T-helper 1 cell treated with Interleukin-12 subunit alpha and Interleukin-12 subunit beta and Interleukin-4 antibody, amounts not matched to agents 30 ng/mL and 1 ng/mL, for 36 hours (primary cell): ENCODE results near the gene NAA60. TPM values are rescaled to one million over a fixed set of nuclear protein-coding genes. Genes with fewer than 3 reads are reported as not detected.

Experiments
- intact Hi-C: fragments of 100-400 bp; cut with micrococcal nuclease; formaldehyde crosslinking; loops from one replicate; pipeline ENCODE4 v1.15.1; 2024
- total RNA-seq: library from RNA; stranded (reverse); gene quantifications from 2 replicates; pipeline ENCODE4 v1.2.3, GENCODE V29; 2022

The NAA60 gene
- total RNA-seq: 53.3 and 53.7 TPM in 2 replicates

DNA sequence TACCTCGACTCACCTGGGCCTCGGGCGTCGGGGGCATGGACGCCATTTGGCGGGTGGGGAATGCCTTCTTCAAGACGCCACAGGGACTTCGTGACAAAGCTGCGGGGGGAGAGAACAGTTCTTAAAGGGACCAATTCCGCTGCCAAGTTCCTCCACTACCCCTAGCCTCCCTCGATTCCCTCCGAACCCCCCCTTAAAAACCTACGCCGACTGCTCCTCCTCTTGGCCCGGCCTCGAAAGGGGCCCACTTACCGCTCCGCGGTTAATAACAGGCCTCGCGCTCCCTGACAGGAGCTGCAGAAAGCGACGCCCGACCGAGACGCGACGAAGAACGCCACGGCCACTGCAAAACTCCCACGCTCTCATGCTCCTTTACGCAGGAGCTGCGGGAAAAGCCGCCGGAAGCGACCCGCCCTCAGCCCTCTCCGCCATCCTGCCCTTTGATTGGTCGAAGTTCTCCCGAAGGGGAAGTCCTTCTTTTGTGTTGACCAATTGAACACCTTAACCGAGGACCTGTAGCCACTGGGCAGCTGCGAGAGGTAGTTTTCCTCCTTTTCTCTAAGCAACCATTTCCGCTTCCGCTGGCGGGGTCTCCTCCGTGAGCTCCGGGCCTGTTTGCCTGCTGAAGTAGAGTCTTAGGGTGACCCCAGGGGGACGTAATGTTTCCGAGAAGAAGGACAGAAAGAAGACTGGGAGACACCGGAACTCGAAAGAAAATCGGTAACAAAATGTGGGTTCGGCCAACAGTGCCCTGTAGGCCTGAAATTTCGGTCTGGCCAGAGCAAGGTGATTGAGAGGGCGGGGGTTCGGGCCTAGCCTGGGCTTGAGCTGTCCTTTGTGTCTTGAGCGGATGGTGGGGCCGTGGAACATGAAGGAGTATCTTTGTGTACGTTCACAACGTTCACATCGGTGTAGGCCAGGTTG lies at the start of gene NAA60, which contains the start of gene ZNF597:
NAA60 (plus strand) TSS at position 573 of the 924 bp plus-strand sequence. CDS start 32,548 bp downstream, outside the sequence.
ZNF597 (minus strand) TSS at position 397 of the 924 bp plus-strand sequence; CDS start at position 46, 351 bp downstream.
- intact Hi-C loops: loop anchor here (1.0 to 5.0 kb wide), 4 partner anchors 14 to 181 kb away; partner anchors contain the start of genes CLUAP1, ZNF174 and ZSCAN32

DNA sequence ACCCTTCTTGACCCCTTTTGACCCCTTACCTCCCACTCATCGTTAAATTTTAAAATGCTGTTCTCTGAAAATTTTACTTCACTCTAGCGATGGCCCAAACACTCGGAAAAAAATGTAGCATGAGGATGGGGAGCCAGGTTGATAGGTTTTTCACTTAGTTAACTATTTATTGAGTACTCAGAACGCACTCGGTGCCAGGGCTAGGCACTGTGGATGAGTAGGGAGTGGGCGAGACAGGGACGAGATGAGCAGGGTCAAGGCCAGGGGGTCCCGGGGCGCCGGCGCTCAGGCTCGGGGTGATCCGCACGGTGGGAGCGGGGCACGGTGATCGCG lies 43.1 kb upstream of the NAA60 start:
- intact Hi-C loops: no loop called here

DNA sequence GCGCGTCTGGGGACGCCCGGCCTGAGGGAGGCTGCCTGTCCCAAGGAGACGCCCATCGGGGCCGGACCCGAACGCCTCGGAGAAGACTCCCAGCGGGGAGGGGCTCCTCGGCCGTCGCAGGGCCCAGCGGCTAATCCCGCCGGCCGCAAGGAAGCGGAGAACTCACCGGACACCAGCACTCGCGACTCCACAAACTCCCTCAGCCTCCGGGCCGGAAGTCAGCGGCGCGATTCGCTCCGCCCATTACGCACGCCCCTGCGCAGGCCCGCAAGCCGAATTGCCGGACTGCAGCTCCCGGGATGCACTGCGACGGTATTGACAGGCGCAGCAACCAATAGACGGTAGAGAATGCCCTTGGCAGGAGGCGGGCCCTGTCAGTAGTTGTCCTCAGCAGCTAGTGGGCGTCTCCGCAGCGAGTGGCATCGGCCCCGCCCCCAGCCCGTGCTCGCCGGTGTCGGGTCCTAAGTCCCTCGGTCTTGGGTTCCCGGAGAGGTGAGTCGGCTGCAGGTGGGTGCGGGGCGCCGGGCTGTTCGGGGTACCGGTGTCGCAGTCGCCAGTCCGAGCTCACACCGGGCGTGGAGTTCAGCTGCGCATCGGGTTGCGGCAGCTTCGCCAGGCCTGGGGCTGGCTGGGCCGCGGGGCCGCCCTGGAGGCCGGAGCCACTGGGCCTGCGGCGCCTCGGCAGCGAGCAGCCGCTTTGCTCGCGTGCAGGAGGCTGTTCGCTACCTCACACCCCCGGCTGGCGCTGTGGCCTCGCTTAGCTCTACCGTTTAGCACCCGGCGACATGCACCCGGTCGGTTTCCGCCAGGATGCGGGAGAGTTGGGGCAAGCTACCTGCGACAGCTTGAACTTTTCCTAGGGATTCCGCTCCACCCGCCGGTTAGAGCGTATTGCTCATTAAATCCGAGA lies 42.4 kb upstream of the NAA60 start, which contains the start of the genes ZNF174 and ZSCAN32:
ZNF174 (plus strand) TSS at position 437 of the 910 bp plus-strand sequence. CDS start 790 bp downstream, outside the sequence.
ZSCAN32 (minus strand) TSS at position 226 of the 910 bp plus-strand sequence. CDS start 3,447 bp downstream, outside the sequence.
- intact Hi-C loops: loop anchor here (1.0 kb wide), 10 partner anchors 43 to 377 kb away; partner anchors contain the start of genes SLX4, THOC6, TIGD7 and ZNF200

DNA sequence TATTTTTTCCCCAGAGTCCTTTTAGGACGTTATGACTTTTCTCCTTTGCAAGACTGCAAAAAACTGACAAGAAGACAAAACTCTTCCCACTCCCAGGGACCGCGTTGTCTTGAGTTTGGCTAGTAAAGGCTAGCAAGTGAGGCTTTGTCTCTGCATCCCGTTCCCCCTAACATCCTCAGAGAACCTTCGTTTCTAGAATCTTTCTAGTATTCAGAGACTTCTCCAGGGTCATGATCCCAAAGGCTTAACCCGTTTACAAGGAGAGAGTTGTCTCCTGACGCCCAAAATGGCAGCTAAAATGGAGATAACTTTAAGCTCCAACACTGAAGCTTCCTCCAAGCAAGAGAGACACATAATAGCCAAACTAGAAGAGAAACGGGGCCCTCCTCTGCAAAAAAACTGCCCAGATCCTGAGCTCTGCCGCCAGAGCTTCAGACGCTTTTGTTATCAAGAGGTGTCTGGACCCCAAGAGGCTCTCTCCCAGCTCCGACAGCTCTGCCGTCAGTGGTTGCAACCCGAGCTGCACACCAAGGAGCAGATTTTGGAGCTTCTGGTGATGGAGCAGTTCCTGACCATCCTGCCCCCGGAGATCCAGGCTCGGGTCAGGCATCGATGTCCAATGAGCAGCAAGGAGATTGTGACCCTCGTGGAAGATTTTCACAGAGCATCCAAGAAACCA lies 41.6 kb upstream of the NAA60 start:
- intact Hi-C loops: loop anchor here (1.0 kb wide), 10 partner anchors 42 to 378 kb away; partner anchors contain the start of genes SLX4, THOC6, TIGD7 and ZNF200

DNA sequence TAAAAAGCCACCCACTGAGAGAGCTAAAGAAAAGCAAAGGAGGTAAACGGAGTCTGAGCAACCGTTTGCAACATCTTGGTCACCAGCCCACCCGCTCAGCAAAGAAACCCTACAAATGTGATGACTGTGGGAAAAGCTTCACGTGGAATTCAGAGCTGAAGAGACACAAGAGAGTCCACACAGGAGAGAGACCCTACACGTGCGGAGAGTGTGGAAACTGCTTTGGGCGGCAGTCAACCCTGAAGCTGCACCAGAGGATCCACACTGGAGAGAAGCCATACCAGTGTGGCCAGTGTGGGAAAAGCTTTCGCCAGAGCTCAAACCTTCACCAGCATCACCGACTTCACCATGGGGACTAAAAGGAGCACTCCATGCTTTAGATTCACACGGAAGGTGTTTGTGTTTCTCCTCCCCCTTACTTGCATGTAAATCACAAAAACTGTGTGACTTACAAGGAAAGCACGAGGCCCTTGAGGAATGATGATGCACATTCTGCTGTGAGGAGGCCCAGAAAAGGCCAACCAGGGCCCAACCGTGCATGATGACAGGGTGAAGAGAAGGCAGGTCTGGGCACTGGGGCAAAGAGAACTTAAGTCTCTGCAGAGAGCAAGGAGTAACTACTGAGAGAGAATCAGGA lies 34.8 kb upstream of the NAA60 start:
- intact Hi-C loops: no loop called here

DNA sequence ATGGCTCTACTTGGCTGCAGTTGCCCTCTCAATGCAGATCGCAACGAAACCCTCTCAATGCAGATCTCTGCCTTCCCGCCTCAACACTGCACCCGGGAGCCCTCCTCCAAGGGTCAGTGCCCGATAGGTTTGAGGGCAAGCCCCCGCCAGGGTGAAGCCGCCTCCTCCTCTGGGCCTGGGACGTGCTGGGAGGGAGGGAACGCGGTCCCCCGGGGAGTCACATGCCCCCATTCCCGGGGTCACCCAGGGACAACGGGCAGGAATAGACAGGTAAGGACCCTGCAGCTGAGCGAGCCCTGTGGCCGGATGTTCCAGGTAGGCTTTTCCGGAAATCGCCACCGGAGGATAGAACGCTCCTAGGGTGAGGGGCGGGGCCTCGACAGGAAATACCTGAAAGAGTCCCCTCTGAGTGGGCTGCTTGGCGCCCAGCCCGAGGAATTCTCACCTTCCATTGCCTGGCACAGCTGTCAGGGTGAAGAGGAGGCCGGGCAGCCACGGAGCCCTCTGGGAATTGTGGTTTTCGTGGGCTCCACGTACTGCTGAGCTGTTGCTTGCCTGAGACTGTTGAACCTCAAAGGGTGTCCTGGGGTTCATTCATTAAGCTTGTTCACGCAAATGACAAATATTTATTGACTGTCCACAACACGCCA lies 29.6 kb upstream of the NAA60 start:
- intact Hi-C loops: loop anchor here (10.0 kb wide), 1 partner anchor 49 kb away; no protein-coding TSS in a partner anchor

DNA sequence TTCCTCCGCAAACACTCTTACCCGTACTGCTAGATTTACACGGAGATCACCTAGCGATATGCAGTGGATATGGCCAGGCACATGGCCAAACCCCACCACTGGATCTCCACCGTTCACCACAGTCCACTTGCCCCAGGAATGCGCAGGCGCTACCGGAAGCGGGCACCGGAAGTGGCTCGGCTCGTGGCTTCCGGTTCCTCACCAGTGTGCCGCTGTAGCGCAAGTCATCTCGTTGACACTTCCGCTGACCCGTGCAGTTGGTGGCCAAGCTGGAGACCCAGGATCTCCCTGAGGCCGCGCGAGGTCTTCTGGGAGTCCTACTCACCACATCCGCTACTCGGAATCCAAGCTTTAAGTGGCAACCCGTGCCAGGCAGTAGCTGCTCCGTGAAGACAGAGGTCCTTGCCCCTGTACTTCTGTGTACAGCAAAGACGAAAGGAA lies 11.7 kb upstream of the NAA60 start:
- intact Hi-C loops: loop anchor here (5.0 kb wide), 1 partner anchor 244 kb away; the partner anchor contains the start of gene OR1F1

DNA sequence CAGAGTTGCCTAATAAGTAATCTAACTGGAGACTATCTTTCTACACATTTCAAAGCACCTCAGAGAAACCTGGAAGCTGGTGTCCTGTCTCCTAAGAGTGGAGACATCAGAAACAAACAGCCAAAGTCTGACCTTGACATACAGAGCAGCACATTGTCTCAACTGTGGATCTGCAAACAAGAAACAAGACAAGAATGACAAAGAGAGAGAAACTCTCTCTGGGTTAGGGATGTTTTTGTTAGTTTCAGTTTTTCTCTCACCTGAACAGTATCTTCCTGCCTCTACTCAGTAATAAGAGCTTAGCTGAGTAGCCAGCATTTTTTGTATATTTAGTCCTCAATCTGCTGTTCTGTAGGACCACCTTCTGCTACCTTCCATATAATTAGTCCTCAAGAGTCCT lies 9.1 kb upstream of the NAA60 start:
- intact Hi-C loops: loop anchor here (5.0 kb wide), 1 partner anchor 247 kb away; the partner anchor contains the start of gene OR1F1

DNA sequence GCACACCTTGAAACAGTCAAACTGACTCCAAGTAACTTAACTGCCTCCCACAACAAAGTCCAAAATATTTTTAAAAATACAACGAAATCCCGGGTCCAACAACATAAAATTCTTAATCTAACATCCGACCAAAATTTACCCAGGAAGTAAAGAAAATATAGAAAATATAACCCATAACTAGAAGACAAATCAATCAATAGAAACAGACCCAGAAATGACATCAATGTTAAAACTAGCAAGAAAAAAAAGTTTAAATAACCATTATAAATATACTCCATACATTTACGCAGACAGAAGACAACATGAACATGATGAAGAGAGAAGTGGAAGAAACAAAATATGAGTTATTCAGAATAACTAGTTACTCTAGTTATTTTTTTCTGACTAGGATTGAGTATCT lies 3.8 kb upstream of the NAA60 start:
- intact Hi-C loops: loop anchor here (5.0 kb wide), 2 partner anchors 63 to 177 kb away; partner anchors contain the start of gene CLUAP1

DNA sequence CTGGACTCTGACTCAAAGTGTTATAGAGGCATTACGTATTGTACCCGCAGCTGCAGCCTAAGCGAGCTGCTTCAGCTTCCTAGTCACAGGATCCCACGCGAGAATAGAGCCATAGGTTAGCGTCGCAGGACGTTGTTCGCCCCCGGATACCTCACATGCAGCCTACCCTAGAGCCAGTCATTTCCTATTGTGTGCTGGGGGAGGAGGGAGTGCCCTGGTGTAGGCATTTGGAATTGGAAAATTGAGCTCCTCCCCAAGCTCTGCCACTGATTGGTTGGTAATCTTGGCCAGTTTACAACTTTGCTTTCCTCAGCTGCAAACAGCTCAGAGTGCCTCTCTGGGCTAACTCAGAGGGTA lies 530 bp downstream of the NAA60 start:
- intact Hi-C loops: loop anchor here (1.0 to 5.0 kb wide), 3 partner anchors 43 to 182 kb away; partner anchors contain the start of genes CLUAP1, ZNF174 and ZSCAN32

DNA sequence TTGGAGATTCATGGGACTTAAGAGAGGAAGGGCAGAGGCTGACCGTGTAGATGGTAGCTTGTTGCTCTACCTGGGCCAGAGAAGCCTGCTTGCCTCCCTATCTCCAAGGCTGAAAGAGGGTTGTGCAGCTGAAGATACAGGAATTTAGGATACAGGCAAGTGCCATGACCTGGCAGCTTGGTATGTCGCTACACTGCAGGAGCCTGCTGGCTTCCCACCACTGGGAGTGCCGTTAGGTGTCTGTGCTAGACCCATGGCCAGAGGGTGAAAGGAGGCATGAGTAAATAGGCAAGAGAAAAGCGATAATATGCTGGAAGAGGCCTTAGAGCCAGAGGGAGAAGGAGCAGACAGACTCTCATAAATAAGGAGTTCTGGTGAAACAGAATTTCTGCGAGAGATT lies 10.6 kb downstream of the NAA60 start:
- intact Hi-C loops: loop anchor here (10.0 kb wide), 1 partner anchor 399 kb away; no protein-coding TSS in a partner anchor

DNA sequence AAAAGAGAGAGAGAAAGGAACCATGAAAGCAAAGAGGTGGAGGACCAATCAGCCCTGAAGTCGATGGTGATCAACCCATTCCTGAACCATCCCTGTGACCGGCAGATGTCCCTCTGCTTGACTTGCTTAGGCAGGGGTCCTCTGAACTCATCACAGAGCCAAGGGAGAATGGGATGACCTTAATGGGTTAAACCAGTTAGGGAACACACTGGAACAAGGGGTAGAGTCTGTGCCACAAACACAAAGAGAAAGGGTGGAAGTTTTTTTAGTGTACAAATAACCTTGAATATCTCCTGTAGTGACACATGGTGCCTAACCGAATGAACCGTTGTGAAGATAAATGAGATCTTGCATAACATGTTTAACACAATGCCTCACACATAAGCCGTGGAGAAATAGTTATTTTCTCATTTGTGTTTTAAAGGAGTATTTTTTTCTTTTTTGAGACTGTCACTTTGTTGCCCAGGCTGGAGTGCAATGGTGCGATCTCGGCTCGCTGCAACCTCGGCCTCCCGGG lies 11.2 kb downstream of the NAA60 start:
- intact Hi-C loops: loop anchor here (5.0 to 10.0 kb wide), 3 partner anchors 158 to 963 kb away; partner anchors contain the start of genes CORO7 and SLX4

DNA sequence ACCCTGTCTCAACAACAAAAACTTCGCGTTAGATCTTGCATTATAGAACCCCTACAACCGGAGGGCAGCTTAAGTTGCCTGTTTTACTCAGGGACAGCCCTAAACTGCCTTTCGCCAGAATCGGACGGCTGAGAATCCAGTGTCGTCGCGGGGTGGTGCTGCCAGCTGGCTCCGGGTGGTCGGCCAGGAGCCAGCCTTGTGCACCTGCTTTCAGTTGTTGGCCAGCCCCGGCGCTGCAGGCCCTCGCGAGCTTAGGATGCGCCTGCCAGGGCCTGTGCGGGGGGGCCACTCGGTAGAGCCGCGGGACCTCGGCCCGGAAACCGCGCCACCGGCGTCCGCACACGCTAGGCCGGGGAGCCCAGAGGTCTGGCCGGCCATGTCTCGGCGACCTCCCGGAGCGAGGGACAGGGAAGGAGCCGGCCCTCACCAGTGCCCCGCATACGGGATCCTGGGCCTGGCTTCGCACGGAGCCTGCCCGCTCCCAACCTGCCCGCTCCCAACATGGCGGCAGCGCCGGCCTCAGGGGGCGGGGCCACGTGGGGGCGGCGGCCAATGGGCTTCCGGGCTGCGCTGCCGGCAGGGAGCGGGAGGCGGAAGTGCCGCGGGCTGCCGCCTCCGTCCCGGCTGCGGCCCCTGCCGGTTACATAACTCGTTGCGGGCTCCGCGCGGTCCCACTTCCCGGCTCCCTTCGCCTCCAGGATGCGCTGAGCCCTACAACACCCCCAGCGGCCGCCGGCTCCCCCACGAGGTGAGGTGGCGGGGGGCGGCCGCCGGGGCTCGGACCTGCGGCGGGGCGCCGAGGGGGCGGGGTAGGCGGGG lies 14.2 kb downstream of the NAA60 start:
- intact Hi-C loops: loop anchor here (1.0 to 10.0 kb wide), 10 partner anchors 14 to 960 kb away; partner anchors contain the start of genes CORO7, NAA60, SLX4 and ZNF174

DNA sequence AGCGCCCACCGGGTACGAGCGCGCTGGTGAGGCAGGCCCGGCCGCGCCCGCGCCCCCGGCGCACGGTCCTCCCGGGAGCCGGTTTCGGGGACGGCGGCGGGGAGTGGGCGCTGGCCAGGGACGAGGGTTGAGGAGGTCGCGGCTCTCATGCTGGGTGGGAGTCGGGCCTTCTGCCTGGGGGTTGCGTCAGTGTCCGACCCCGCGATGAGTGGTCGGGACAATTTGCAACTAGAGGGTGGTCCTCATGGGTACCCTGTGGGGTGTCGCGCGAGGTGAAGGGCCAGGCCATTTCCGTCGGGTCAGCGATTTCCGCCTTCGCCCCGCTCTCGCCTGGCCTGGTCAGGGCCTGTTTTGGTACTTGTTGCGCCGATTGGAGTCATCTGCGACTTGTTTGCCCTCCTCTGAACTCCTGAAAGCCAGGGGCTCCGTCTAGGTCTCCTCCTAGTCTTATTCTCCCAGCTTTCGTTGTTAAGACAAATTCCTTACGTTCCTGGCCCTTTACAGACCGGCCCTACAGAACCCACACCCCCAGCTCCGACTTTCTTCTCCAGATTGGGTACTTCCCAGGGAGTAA lies 14.9 kb downstream of the NAA60 start:
- intact Hi-C loops: loop anchor here (2.0 to 10.0 kb wide), 4 partner anchors 14 to 959 kb away; partner anchors contain the start of genes CORO7 and SLX4

DNA sequence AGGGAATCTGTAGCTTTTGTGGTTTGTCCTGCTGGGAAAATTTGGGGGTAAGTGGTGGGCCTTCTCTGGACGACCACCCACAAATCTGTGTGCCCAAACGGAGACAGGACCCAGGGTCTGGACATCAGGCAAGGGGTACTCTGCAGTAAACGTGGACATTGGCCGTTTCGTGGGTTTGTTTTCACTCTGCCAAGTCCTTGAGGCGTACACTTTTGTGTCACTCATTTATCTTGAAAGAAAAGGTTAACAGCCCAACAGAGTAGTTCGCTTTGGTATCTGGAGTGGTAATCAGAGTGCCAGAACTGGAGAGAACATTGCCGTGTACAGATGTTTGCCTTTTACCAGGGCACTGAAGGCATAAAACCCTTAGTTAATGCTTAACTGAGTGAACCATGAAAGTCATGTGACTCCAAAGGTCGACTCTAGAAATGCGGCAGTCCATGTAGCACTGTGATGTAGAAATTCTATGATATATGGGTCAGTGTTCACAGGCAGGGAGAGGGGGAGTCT lies 15.4 kb downstream of the NAA60 start:
- intact Hi-C loops: loop anchor here (1.0 to 10.0 kb wide), 5 partner anchors 14 to 958 kb away; partner anchors contain the start of genes CORO7 and SLX4

DNA sequence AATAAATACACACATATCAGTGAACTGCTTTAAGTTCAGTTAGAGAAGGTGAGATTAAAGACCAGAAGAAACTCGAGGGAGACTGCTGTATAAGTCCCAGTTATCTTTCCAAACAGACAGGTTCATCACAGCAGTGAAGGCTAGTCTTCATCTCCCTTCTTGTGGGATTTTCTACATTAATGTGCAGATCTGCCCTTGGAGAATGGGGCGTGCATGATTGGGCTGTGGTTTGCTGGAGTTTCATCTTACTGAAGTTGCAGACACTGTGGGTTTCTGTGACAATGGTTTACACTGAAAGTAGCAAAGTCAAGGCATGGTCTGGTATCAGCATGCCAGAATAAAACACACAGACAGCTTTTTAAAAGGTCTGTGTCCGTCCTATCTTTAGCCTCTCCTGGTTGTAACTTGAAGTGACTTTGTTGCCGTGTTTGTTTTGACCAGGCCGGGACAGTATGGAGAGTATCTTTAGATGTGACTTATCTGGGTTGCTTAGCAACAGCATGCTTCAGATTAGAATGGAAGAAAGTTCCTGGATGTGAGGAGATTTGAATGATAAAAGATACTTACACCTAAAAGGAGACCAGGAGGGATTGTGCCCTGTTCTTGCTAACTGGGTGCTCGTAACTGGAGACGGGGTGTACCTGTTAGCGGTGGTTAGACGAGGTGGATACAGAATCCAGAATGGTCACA lies 16.1 kb downstream of the NAA60 start:
- intact Hi-C loops: loop anchor here (1.0 to 10.0 kb wide), 5 partner anchors 13 to 958 kb away; partner anchors contain the start of genes CORO7 and SLX4
